HG02610 (cell line): Measurements from ENCODE around the gene NOS2.
"Not testable (repeated sequence)": the region's sequence is repeated elsewhere in the genome, so short reads cannot be mapped to it uniquely, and the experiment has no call there.

Experiments used
- ATAC-seq: cut with Tn5 transposase; IDR thresholded peaks from one replicate; pipeline ENCODE4 v1.9.1; 2021; ENCODE audit warnings: mild to moderate bottlenecking, moderate library complexity; ENCODE audit not compliant: unreplicated experiment

Gene NOS2

GRCh38 chr17:27800522-27800921, at the start of gene NOS2:
Gene NOS2 (minus strand): TSS chr17:27800529. CDS start chr17:27798809, 1,720 bp downstream.
- no peak for ATAC-seq

GRCh38 chr17:27849474-27850185, 49.3 kb upstream of the NOS2 start:
- no peak for ATAC-seq

DNA sequence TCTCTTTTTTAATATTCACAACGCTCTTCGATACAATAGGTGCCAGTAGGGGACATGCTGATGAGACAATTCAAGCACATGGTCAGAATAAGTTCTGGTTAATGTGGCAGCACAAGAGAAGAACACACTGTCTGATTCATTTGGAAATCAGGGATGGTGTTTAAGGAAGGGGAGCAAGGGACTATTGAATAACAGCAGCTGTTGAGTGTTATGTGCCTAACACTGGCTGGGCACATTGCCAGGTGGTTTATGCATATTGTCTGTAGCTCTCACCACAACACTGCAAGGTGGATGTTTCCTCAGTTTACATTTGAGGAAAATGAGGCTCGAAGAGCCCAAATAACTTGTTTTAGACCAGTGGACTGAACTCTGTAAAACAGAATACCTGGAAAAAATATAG, 48.6 kb upstream of the NOS2 start:
- no peak for ATAC-seq

GRCh38 chr17:27846808-27847307, 46.5 kb upstream of the NOS2 start:
- not testable (repeated sequence) for ATAC-seq

DNA sequence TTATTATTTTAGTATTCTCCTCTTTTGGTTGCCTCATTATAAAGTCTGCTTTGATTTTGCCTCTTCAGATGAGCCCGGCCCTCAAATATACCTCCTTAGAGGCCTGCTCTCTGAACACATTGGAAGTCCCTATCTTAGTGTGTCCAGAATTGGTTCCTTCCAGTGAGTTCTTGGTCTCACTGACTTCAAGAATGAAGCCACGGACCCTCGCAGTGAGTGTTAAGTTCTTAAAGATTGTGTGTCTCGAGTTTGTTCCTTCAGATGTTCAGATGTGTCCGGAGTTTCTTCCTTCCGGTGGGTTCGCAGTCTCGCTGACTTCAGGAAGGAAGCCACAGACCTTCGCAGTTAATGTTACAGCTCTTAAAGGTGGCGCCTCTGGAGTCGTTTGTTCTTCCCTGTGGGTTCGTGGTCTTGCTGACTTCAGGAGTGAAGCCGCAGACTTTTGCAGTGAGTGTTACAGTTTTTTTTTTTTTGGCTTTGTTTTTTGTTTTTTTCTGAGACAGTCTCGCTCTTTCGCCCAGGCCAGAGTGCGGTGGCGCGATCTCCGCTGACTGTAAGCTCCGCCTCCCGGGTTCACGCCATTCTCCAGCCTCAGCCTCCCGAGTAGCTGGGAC, 45.8 kb upstream of the NOS2 start:
- ATAC-seq = no peak

DNA sequence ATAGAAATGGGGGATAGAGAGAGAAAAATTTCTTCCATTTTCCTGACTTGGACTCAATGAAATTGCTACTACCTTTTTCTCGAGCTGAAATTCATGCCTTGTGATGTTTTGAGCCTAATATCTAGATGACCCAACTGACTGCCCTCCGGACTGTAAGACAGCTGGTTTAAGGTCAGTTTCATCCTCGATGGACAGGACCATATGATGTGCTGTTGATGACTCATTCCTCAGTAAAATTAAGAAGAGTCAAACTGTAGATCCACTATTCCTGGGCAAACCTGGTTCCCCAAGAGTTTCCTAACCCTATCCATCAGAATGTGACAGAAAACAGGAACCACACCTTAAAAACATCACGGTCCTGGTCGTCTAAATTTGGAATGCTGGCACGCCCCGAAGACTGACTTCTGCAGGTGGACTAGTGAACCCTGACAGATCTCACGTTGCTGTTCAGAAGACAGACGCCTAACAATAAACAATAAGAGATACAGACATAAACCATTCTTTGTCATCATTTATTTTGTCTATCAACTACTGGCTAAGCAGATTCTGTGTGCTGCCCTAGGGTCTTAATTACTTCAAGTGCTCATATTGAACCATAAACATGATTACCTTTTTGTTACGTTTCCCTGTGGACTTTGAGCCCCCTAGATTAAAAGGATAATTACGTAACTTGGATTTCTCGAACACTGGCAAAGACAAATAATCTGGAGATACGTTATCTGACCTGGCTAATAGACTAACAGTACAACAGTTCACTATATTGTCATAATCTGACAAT, 45.1 kb upstream of the NOS2 start:
- no peak for ATAC-seq

DNA sequence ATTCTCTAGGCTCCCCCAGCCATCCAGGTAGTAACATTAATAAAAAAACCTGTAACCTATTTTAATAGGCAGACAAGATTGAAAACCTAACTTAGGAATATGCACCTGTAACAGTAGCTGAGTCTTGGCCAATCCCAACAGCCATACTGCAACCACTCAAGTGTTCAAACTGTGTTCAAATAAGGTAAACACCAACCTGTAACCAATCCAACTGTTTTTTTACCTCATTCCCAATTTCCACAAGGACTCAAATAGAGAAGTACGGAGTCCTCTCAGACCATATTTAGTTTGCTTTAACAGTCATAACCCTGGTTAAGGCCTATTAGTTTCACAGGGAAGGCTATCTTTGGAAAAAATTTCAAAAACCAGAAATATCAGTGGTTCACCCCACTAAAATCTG, 40.4 kb upstream of the NOS2 start:
- no peak for ATAC-seq

GRCh38 chr17:27840406-27840678, 40.0 kb upstream of the NOS2 start:
- not testable (repeated sequence) for ATAC-seq

GRCh38 chr17:27839571-27840405, 39.5 kb upstream of the NOS2 start:
- not testable (repeated sequence) for ATAC-seq

DNA sequence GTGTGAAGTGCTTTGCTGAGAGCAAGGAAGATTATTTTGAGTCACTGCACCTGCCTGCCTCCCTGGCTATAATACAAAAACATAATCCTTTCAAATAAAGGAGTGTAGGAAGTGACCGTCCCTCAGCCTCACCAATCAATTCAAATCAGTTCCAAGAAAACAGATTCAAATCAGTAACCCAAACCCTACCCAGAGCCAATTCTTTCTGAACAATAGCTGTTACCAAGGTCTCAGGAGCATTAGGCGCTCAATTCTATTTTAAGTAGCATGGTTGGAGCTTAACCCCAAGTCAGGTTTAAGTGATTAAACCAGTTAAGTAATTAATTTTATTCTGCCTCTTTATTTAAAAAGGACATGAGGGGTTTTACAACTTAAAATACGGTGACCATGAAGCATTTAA, 38.3 kb upstream of the NOS2 start:
- ATAC-seq = not testable (repeated sequence)

GRCh38 chr17:27837769-27838168, 37.4 kb upstream of the NOS2 start:
- ATAC-seq = not testable (repeated sequence)

DNA sequence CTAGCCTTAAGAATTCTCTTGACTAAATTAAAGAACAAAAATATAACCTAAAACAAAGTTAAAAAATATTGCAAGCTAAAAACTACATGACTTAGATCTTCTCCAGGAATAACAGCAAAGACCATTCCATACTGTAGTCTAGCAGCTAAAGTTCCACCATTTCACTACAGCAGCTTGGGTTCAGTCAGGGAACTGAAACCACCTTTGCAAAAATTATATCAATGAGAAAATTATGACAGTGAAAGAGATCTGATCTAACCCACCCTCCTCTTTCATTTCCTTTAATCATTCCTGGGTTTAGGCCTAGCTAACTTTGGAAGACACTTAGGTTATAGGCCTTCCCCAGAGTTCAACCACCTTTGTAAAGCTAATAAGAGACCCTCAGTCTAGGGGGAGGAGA, 36.3 kb upstream of the NOS2 start:
- no peak for ATAC-seq

- no peak for ATAC-seq
Observed at GRCh38 chr17:27834571-27834970, 34.2 kb upstream of the NOS2 start.

DNA sequence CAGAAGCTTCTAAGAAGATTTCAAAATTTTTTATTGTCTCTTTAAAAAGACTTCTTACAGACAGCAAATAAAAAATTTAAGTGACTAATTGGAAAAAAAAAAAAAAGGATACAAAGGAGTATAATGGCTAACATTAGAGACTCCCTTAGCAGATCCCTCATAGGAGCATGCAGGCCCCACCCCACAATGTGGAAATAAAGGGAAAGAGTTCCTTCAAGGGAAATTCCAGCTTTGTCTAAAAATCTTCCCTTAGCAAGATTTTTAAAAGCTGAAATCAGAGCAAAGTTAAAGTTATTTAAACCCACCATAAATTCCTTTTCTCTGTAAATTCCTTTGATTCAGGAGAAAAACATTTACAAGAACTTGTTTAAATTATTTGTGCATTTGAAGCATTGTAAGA, 32.5 kb upstream of the NOS2 start:
- no peak for ATAC-seq

GRCh38 chr17:27829888-27830287, 29.6 kb upstream of the NOS2 start:
- not testable (repeated sequence) for ATAC-seq

DNA sequence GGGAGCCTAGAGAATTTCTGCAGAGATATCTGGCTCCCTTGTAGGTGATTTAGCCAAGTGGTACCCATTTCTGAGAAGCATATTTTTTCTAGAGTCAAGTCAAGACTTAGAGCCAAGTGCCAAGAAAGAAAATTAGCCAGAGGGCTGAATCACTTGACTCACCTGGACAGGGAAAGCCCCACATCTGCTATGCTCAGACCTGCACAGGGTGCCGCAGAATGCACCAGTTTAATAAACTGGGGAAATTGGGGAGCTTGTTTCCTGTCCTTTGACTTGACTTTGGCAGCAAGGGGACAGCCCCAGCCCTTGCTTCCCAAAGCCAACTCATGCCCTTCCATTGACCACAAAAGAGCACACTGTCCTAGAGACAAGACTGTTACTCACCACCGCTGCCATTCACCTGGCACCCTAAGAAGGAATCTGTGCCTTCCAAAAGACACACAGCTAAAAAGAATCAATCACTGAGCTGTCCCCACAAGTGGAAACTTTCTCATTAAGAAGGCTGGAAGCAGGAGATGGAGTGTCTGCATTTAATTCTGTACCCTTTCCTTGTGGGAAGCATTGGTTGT, 28.9 kb upstream of the NOS2 start:
- not testable (repeated sequence) for ATAC-seq

DNA sequence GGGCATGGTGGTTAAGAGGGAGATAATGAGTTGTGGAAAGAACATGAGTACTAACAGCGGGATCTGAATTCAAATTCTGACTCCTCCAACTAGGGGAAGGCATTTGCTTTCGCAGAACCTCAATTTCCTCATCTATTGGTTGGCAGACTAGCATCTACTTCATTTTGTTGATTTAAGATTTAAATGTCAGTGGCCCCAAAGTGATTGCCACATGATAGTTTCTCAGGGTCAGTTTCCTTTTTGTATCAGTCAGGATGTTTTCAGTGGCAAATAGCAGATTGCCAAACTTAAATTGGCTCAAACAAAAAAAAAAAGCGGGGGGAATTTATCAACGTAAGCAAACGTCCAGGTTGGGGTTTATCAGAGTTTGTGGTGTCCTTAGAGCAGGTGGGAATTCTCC, 25.1 kb upstream of the NOS2 start:
- ATAC-seq = no peak

GRCh38 chr17:27824745-27825144, 24.4 kb upstream of the NOS2 start:
- no peak for ATAC-seq

DNA sequence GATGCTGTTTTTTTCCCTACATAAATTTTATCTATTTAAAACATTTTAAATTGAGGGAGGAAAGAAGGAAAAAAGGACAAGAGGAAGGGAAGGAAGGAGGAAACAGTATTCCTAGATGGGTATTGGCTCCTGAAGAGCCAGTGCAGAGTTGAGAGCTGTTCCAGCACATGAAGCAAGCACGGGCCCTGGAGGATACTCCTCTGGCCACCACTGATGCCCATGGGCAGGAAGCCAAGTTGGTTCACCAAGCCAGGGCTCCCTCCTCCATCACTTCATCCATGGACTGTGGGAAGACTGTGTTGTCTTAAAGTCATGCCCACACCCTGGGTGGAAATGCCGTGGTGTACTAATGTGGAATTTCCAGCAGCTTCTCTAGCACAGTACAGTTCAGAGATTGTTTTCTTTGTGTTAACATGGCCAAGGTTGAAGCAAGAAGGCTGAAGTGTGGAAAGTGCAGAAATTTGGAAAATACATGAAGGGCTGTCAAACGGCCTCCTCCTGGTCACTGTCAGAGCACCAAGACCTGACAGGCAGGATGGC, 23.9 kb upstream of the NOS2 start:
- no peak for ATAC-seq

- ATAC-seq = not testable (repeated sequence)
Observed at GRCh38 chr17:27822108-27822507, 21.8 kb upstream of the NOS2 start.
